ENCODE measurements around the gene LAMA4. TPM values are rescaled to one million over a fixed set of nuclear protein-coding genes. Genes with fewer than 3 reads are reported as not detected.

Gene LAMA4
- total and polyA plus RNA-seq, 2 of the 13 experiments (the other 11 are each of a cell fraction or from before 2014, with no cell fraction given) = not detected

DNA sequence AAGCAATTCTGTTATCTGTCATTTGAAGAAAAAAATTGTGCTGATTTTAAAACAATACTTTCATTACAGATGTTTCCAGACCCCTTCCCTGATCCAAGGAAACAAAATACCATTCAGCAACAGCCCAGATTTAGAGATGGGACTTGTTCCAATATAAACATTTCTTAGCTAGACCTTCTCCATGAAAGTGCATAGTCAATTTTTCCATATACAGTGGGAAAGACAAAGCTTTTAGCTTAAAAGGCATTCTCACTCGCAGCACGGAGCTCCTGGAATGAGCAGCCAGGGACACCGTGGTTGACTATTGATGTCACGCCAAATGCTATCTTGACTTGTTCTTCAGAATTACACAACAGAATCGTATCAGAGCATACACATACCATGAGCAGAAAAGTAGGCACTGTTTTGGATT lies 21.5 kb downstream of the LAMA4 start:
- no peak for ATAC-seq
- no peak for FAIRE-seq
- TF ChIP-seq NFIB (CRISPR knock-in tag; IDR thresholded peaks at IDR 0.05; ENCODE audit: borderline replicate concordance) (no peak), KDM2A (CRISPR knock-in tag; IDR thresholded peaks at IDR 0.05; ENCODE audit: borderline replicate concordance, low read depth) (no peak), ZNF432 (CRISPR knock-in tag; IDR thresholded peaks at IDR 0.05; ENCODE audit: borderline replicate concordance) (no peak), CHD4 (IDR thresholded peaks at IDR 0.05; ENCODE audit: borderline replicate concordance, low read length) (no peak), KLF15 (CRISPR knock-in tag; IDR thresholded peaks at IDR 0.05; ENCODE audit: borderline replicate concordance) (no peak), AGO2 (optimal IDR thresholded peaks at IDR 0.05; ENCODE audit: low read depth, low read length) (no peak), PRPF4 (IDR thresholded peaks at IDR 0.05; ENCODE audit: low read depth, low read length, poor library complexity, severe bottlenecking) (no peak), ZBTB20 (CRISPR knock-in tag; IDR thresholded peaks at IDR 0.05; ENCODE audit: borderline replicate concordance, low read depth) (no peak), NONO (IDR thresholded peaks at IDR 0.05) (no peak), NONO (CRISPR knock-in tag; conservative IDR thresholded peaks at IDR 0.05) (no peak), KLF16 (CRISPR knock-in tag; IDR thresholded peaks at IDR 0.05) (no peak)
- TF ChIP-seq, protein P1, sequence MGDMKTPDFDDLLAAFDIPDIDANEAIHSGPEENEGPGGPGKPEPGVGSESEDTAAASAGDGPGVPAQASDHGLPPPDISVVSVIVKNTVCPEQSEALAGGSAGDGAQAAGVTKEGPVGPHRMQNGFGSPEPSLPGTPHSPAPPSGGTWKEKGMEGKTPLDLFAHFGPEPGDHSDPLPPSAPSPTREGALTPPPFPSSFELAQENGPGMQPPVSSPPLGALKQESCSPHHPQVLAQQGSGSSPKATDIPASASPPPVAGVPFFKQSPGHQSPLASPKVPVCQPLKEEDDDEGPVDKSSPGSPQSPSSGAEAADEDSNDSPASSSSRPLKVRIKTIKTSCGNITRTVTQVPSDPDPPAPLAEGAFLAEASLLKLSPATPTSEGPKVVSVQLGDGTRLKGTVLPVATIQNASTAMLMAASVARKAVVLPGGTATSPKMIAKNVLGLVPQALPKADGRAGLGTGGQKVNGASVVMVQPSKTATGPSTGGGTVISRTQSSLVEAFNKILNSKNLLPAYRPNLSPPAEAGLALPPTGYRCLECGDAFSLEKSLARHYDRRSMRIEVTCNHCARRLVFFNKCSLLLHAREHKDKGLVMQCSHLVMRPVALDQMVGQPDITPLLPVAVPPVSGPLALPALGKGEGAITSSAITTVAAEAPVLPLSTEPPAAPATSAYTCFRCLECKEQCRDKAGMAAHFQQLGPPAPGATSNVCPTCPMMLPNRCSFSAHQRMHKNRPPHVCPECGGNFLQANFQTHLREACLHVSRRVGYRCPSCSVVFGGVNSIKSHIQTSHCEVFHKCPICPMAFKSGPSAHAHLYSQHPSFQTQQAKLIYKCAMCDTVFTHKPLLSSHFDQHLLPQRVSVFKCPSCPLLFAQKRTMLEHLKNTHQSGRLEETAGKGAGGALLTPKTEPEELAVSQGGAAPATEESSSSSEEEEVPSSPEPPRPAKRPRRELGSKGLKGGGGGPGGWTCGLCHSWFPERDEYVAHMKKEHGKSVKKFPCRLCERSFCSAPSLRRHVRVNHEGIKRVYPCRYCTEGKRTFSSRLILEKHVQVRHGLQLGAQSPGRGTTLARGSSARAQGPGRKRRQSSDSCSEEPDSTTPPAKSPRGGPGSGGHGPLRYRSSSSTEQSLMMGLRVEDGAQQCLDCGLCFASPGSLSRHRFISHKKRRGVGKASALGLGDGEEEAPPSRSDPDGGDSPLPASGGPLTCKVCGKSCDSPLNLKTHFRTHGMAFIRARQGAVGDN (CRISPR knock-in tag; IDR thresholded peaks at IDR 0.05) = no peak
- TF ChIP-seq, protein P2, sequence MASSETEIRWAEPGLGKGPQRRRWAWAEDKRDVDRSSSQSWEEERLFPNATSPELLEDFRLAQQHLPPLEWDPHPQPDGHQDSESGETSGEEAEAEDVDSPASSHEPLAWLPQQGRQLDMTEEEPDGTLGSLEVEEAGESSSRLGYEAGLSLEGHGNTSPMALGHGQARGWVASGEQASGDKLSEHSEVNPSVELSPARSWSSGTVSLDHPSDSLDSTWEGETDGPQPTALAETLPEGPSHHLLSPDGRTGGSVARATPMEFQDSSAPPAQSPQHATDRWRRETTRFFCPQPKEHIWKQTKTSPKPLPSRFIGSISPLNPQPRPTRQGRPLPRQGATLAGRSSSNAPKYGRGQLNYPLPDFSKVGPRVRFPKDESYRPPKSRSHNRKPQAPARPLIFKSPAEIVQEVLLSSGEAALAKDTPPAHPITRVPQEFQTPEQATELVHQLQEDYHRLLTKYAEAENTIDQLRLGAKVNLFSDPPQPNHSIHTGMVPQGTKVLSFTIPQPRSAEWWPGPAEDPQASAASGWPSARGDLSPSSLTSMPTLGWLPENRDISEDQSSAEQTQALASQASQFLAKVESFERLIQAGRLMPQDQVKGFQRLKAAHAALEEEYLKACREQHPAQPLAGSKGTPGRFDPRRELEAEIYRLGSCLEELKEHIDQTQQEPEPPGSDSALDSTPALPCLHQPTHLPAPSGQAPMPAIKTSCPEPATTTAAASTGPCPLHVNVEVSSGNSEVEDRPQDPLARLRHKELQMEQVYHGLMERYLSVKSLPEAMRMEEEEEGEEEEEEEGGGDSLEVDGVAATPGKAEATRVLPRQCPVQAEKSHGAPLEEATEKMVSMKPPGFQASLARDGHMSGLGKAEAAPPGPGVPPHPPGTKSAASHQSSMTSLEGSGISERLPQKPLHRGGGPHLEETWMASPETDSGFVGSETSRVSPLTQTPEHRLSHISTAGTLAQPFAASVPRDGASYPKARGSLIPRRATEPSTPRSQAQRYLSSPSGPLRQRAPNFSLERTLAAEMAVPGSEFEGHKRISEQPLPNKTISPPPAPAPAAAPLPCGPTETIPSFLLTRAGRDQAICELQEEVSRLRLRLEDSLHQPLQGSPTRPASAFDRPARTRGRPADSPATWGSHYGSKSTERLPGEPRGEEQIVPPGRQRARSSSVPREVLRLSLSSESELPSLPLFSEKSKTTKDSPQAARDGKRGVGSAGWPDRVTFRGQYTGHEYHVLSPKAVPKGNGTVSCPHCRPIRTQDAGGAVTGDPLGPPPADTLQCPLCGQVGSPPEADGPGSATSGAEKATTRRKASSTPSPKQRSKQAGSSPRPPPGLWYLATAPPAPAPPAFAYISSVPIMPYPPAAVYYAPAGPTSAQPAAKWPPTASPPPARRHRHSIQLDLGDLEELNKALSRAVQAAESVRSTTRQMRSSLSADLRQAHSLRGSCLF (CRISPR knock-in tag; IDR thresholded peaks at IDR 0.05; ENCODE audit: borderline replicate concordance) = no peak
- TF ChIP-seq, protein P3, sequence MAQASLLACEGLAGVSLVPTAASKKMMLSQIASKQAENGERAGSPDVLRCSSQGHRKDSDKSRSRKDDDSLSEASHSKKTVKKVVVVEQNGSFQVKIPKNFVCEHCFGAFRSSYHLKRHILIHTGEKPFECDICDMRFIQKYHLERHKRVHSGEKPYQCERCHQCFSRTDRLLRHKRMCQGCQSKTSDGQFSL (CRISPR knock-in tag; IDR thresholded peaks at IDR 0.05) = no peak

More for the DNA sequence above, 21.5 kb downstream of the LAMA4 start:
- intact Hi-C loops (cut with micrococcal nuclease; ENCODE audit: unreplicated experiment) = no loop called here
- no peaks in the 10 kb centered on the region; a peak in 1 of 5 replicates for H3K27me3 ChIP-seq (ENCODE audit: control insufficient read depth in 1 of 2, insufficient read depth in 2 of 2, low read length in 2 of 2)
- no peaks in the 10 kb centered on the region for H3K4me1 ChIP-seq (ENCODE audit: insufficient read depth, low read length)
- H3K4me3 ChIP-seq (replicated peaks in 1 of 3; ENCODE audit: insufficient read depth in 1 of 3, low read depth in 2 of 3, low read length in 3 of 3) = no peak overlapping the region
- POLR2A ChIA-PET = no interaction called here
- no peak overlapping the region for H3K27ac ChIP-seq (ENCODE audit: extremely low read length, insufficient read depth, low read length)
- in situ Hi-C loops (cut with HindIII; ENCODE audit: extremely low pct_ligation_motif_present, low pct_unique_long_range_greater_than_20kb) = no loop called here
- no peaks in the 10 kb centered on the region for H3K9me3 ChIP-seq (ENCODE audit: low read length)
- BruUV-seq (replicated peaks) = no TSS peak
- WGBS (ENCODE audit: low lambda C conversion rate) = 7% methylated on average over 5 of the region's 5 CpGs
- no peak overlapping the region for H3K9ac ChIP-seq (ENCODE audit: insufficient read depth, low read depth, low read length)
- CTCF ChIA-PET (ENCODE audit: low intra/inter-chr PET ratio, low total read pairs) = no interaction called here
- no peak for DNase-seq (ENCODE audit: low spot score)
- H3K36me3 ChIP-seq (replicated peaks in 1 of 2; ENCODE audit: control insufficient read depth in 1 of 2, insufficient read depth in 2 of 2, low read length in 2 of 2) = no peaks in the 10 kb centered on the region
- H3K4me2 ChIP-seq (ENCODE audit: low read depth, low read length) = no peak overlapping the region
- H3K79me2 ChIP-seq (ENCODE audit: insufficient read depth, low read length) = no peaks in the 10 kb centered on the region
- H4K20me1 ChIP-seq (ENCODE audit: insufficient read depth, low read length) = no peaks in the 10 kb centered on the region
- no peak overlapping the region for H2AFZ ChIP-seq (ENCODE audit: low read length)
